Spleen (tissue), 7 donors: Measurements from ENCODE around the gene INAVA.

ENCODE experiments used
- POLR2A ChIP-seq, 3 donors: fragments of 450-650 bp; IDR thresholded peaks; one replicate each; pipeline ENCODE4 v1.5.1; 2017; ENCODE audit warnings: antibody characterized with exemption in 3 of 3, mild to moderate bottlenecking in 1 of 3
- POLR2AphosphoS5 ChIP-seq, 3 donors: sonication (generic); formaldehyde crosslinking; IDR thresholded peaks; one replicate each; pipeline ENCODE4 v1.5.1; 2017; ENCODE audit warnings: antibody characterized with exemption in 3 of 3
- TF ChIP-seq, protein P1 (sequence below), 11 experiments: fragments of 200-600 bp in 7 of 11; fragments of 450-650 bp in 4 of 11; sonication (generic) in 4 of 11; IDR thresholded peaks in 8 of 11; conservative IDR thresholded peaks in 3 of 11; 1 replicate in 7 of 11; 2 replicates in 4 of 11; pipeline versions ENCODE4 v1.4.0 to v1.8.0; 2016 to 2021; ENCODE audit warnings: antibody characterized with exemption in 11 of 11, inconsistent platforms in 4 of 11, mild to moderate bottlenecking in 1 of 11
- donor health status: DM: no; HTN: no; CAD: no; lungs with moderate emphysema.
- donor health status: DM: no; HTN: no; CAD: no.
- donor health status: DM: no; HTN: no; CAD: no.

GRCh38 chr1:200846398-200846797, 48.3 kb upstream of the INAVA start:
- TF ChIP-seq POLR2AphosphoS5 (IDR thresholded peaks at IDR 0.05) = no peak
- TF ChIP-seq, protein P1, sequence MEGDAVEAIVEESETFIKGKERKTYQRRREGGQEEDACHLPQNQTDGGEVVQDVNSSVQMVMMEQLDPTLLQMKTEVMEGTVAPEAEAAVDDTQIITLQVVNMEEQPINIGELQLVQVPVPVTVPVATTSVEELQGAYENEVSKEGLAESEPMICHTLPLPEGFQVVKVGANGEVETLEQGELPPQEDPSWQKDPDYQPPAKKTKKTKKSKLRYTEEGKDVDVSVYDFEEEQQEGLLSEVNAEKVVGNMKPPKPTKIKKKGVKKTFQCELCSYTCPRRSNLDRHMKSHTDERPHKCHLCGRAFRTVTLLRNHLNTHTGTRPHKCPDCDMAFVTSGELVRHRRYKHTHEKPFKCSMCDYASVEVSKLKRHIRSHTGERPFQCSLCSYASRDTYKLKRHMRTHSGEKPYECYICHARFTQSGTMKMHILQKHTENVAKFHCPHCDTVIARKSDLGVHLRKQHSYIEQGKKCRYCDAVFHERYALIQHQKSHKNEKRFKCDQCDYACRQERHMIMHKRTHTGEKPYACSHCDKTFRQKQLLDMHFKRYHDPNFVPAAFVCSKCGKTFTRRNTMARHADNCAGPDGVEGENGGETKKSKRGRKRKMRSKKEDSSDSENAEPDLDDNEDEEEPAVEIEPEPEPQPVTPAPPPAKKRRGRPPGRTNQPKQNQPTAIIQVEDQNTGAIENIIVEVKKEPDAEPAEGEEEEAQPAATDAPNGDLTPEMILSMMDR (IDR thresholded peaks at IDR 0.05 in 8 of 11, conservative IDR thresholded peaks at IDR 0.05 in 3 of 11) = no peak
- no peak for TF ChIP-seq POLR2A (IDR thresholded peaks at IDR 0.05)
